Measurements from ENCODE around the gene CNOT3. TPM values are rescaled to one million over a fixed set of nuclear protein-coding genes. Genes with fewer than 3 reads are reported as not detected.

CNOT3 gene
- total RNA-seq, 1 experiment from 2014 or later, result 76.7 TPM

DNA sequence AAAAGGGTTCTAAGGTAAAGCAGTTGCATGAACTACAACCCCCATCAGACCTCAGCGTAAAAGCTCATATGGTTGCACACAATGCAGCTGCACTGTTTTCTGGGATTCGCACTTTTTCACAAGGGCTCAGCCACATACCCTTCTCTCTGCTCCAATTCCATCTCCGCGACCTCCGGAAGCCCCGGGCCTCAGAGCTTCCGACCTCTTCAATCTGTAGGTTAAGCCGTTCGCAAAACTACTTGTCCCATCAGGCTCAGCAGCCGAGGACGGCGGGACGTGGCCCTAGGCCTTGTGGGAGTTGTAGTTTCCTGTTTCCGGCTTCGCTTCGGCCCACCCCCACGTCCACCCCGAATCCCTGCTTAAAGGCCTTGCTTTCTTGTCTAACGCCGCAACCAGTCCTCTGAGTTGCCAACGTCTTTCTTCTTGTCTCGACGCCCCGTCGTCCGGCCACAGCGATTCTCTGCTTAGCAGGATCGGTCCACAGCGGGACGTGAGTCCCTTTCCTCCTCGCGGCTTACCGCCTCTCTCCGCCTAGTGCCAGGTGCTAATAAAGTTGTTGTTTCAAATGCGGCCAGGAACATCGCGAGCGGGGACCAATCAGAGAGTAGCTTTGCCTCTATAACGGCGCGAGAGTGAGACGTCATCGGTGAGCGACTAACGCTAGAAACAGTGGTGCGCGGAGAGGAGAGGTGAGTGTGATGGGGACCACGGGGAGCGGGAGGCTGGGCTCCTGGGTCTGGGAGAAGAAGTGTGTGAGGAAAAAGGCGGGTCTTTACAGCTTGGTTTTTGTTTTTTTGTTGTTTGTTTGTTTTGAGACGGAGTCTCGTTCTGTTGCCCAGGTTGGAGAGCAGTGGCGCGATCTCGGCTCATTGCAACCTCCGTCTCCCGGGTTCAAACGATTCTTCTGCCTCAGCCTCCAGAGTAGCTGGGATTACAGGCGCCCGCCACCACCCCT, 22.2 kb upstream of the CNOT3 start, which contains the start of the genes PRPF31 and TFPT:
Gene PRPF31, plus strand, starts transcription at position 646 of the 955 bp plus-strand sequence. CDS start 2,525 bp downstream, outside the sequence.
Gene TFPT, minus strand, starts transcription at position 549 of the 955 bp plus-strand sequence. Its CDS starts 388 bp downstream, at position 161.
- peak within 1 kb of the TSS; percentile 81 for H3K4me2 ChIP-seq (ENCODE audit: low read length)
- RAD21 ChIA-PET (ENCODE audit: low non-redundant PET in 1 of 2, low total read pairs in 2 of 2, uncharacterized antibody in 2 of 2, unreplicated experiment in 2 of 2), result no interaction called here
- H3K9me3 ChIP-seq (ENCODE audit: control insufficient read depth in 1 of 2, insufficient read depth in 1 of 2, low read depth in 1 of 2, low read length in 2 of 2), result no peaks in the 10 kb centered on the region
- peak within 1 kb of the TSS; percentile 80 for H3K9ac ChIP-seq (ENCODE audit: low read length)
- intact Hi-C loops (cut with micrococcal nuclease), result loop anchor here (1.0 to 5.0 kb wide), 2 partner anchors 13 to 273 kb away; partner anchors contain the start of gene NDUFA3
- peak; percentile 93 for ATAC-seq
- no peak within 1 kb of the TSS for H2AFZ ChIP-seq (ENCODE audit: low read depth, low read length, poor library complexity, severe bottlenecking)
- no peaks in the 10 kb centered on the region for H4K20me1 ChIP-seq (ENCODE audit: insufficient read depth)
- H3K4me1 ChIP-seq (ENCODE audit: control insufficient read depth in 1 of 2, insufficient read depth in 2 of 2, low read length in 2 of 2), result peaks cover 8 to 19% of the 10 kb centered on the region in 2 experiments; a peak in 3 of 4 replicates
- H3K27ac ChIP-seq (ENCODE audit: low read depth, low read length), result peak within 1 kb of the TSS; percentile 60
- peak; percentile 97 for DNase-seq (ENCODE audit: low read depth, low spot score)
- H3K36me3 ChIP-seq (ENCODE audit: control insufficient read depth in 1 of 2, insufficient read depth in 2 of 2, low read length in 2 of 2), result peaks cover 0 to 21% of the 10 kb centered on the region in 2 experiments; a peak in 2 of 4 replicates
- no peaks in the 10 kb centered on the region for H3K9me2 ChIP-seq (ENCODE audit: insufficient read depth)
- no peaks in the 10 kb centered on the region for H3K27me3 ChIP-seq (ENCODE audit: insufficient read depth, low read length)
- peak within 1 kb of the TSS; percentile 89 to 91 for H3K4me3 ChIP-seq (replicated peaks in 1 of 2; ENCODE audit: low read depth in 1 of 2, low read length in 2 of 2)
- CTCF ChIA-PET, result interaction anchor here (1.4 kb wide), 1 partner anchor 277 kb away, joined by 3 read pairs; no protein-coding TSS in a partner anchor
- TSS peak; percentile 89 for BruUV-seq (replicated peaks)
- POLR2A ChIA-PET, result interaction anchor here (0.6 to 1.7 kb wide), 6 partner anchors 9 to 134 kb away, joined by 3 to 21 read pairs (median 4); partner anchors contain the start of genes CNOT3 and NDUFA3
- H3K79me2 ChIP-seq (ENCODE audit: insufficient read depth, low read length), result peaks cover 41% of the 10 kb centered on the region
- peak; percentile 69; the same call in 1 of the 2 replicates for TF ChIP-seq ELF1 (IDR thresholded peaks at IDR 0.05; ENCODE audit: borderline replicate concordance, low read depth)
- TF ChIP-seq FOSL1 (IDR thresholded peaks at IDR 0.05; ENCODE audit: low read depth), result no peak
- TF ChIP-seq SP1 (IDR thresholded peaks at IDR 0.05; ENCODE audit: low read depth), result peak; percentile 98
- TF ChIP-seq, protein P1, sequence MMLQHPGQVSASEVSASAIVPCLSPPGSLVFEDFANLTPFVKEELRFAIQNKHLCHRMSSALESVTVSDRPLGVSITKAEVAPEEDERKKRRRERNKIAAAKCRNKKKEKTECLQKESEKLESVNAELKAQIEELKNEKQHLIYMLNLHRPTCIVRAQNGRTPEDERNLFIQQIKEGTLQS (IDR thresholded peaks at IDR 0.05), result no peak
- no peak for TF ChIP-seq EZH2phosphoT487 (IDR thresholded peaks at IDR 0.05; ENCODE audit: borderline replicate concordance)
- peak; percentile 50; the same call in 1 of the 2 replicates for TF ChIP-seq EGR1 (IDR thresholded peaks at IDR 0.05; ENCODE audit: low read depth)
- TF ChIP-seq, protein P2, sequence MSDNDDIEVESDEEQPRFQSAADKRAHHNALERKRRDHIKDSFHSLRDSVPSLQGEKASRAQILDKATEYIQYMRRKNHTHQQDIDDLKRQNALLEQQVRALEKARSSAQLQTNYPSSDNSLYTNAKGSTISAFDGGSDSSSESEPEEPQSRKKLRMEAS (IDR thresholded peaks at IDR 0.05), result peak; percentile 81
- peak; percentile 57 for TF ChIP-seq SIN3A (IDR thresholded peaks at IDR 0.05; ENCODE audit: low read depth)
- TF ChIP-seq, protein P3, sequence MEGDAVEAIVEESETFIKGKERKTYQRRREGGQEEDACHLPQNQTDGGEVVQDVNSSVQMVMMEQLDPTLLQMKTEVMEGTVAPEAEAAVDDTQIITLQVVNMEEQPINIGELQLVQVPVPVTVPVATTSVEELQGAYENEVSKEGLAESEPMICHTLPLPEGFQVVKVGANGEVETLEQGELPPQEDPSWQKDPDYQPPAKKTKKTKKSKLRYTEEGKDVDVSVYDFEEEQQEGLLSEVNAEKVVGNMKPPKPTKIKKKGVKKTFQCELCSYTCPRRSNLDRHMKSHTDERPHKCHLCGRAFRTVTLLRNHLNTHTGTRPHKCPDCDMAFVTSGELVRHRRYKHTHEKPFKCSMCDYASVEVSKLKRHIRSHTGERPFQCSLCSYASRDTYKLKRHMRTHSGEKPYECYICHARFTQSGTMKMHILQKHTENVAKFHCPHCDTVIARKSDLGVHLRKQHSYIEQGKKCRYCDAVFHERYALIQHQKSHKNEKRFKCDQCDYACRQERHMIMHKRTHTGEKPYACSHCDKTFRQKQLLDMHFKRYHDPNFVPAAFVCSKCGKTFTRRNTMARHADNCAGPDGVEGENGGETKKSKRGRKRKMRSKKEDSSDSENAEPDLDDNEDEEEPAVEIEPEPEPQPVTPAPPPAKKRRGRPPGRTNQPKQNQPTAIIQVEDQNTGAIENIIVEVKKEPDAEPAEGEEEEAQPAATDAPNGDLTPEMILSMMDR (IDR thresholded peaks at IDR 0.05 in 2 of 3, conservative IDR thresholded peaks at IDR 0.05 in 1 of 3; ENCODE audit: borderline replicate concordance in 1 of 3, insufficient read depth in 1 of 3, low read depth in 2 of 3, low read length in 2 of 3), result no peak
- TF ChIP-seq POLR2A (IDR thresholded peaks at IDR 0.05; ENCODE audit: borderline replicate concordance, extremely low read depth, insufficient read depth, insufficient read length), result peak; percentile 28
- TF ChIP-seq ZNF274 (IDR thresholded peaks at IDR 0.05; ENCODE audit: low read depth, low read length), result no peak
- TF ChIP-seq YY1 (IDR thresholded peaks at IDR 0.05; ENCODE audit: extremely low read depth, insufficient replicate concordance, low read depth, low read length), result peak; percentile 59
- TF ChIP-seq, protein P4, sequence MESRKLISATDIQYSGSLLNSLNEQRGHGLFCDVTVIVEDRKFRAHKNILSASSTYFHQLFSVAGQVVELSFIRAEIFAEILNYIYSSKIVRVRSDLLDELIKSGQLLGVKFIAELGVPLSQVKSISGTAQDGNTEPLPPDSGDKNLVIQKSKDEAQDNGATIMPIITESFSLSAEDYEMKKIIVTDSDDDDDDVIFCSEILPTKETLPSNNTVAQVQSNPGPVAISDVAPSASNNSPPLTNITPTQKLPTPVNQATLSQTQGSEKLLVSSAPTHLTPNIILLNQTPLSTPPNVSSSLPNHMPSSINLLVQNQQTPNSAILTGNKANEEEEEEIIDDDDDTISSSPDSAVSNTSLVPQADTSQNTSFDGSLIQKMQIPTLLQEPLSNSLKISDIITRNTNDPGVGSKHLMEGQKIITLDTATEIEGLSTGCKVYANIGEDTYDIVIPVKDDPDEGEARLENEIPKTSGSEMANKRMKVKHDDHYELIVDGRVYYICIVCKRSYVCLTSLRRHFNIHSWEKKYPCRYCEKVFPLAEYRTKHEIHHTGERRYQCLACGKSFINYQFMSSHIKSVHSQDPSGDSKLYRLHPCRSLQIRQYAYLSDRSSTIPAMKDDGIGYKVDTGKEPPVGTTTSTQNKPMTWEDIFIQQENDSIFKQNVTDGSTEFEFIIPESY (IDR thresholded peaks at IDR 0.05; ENCODE audit: extremely low read depth, insufficient replicate concordance, low read length), result no peak
- TF ChIP-seq TCF7L2 (IDR thresholded peaks at IDR 0.05; ENCODE audit: borderline replicate concordance, extremely low read depth, insufficient read depth, insufficient read length), result peak; percentile 75
- TF ChIP-seq SRF (IDR thresholded peaks at IDR 0.05; ENCODE audit: low read depth), result peak; percentile 98
- TF ChIP-seq, protein P5, sequence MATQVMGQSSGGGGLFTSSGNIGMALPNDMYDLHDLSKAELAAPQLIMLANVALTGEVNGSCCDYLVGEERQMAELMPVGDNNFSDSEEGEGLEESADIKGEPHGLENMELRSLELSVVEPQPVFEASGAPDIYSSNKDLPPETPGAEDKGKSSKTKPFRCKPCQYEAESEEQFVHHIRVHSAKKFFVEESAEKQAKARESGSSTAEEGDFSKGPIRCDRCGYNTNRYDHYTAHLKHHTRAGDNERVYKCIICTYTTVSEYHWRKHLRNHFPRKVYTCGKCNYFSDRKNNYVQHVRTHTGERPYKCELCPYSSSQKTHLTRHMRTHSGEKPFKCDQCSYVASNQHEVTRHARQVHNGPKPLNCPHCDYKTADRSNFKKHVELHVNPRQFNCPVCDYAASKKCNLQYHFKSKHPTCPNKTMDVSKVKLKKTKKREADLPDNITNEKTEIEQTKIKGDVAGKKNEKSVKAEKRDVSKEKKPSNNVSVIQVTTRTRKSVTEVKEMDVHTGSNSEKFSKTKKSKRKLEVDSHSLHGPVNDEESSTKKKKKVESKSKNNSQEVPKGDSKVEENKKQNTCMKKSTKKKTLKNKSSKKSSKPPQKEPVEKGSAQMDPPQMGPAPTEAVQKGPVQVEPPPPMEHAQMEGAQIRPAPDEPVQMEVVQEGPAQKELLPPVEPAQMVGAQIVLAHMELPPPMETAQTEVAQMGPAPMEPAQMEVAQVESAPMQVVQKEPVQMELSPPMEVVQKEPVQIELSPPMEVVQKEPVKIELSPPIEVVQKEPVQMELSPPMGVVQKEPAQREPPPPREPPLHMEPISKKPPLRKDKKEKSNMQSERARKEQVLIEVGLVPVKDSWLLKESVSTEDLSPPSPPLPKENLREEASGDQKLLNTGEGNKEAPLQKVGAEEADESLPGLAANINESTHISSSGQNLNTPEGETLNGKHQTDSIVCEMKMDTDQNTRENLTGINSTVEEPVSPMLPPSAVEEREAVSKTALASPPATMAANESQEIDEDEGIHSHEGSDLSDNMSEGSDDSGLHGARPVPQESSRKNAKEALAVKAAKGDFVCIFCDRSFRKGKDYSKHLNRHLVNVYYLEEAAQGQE (IDR thresholded peaks at IDR 0.05; ENCODE audit: low read depth), result no peak
